ENCODE data around the gene RAC3.

DNA sequence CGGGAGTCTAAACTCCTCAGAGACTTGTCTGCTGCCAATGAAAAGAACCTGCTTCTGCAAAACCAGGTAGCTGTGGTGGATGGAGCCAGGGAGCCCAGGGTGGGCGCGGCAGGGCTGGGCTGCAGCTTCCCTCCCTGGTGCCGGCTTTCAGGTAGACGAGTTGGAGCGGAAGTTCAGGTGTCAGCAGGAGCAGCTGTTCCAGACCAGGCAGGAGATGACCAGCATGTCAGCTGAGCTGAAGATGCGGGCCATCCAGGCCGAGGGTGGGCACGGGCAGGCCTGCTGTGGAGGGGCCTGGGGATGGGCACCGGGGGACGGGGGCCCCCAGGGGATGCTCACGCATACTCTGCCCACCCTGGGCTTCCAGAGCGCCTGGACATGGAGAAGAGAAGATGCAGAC is 3.2 kb upstream of the RAC3 start:
- TF ChIP-seq CTCF (IDR thresholded peaks at IDR 0.05), result no peak
- TF ChIP-seq EP300 (IDR thresholded peaks at IDR 0.05), result no peak

Data from esophagus muscularis mucosa (tissue), 3 donors.